ENCODE measurements around the gene PER1. TPM values are rescaled to one million over a fixed set of nuclear protein-coding genes. Genes with fewer than 3 reads are reported as not detected.

Gene PER1
- total RNA-seq, 1 experiment from 2014 or later = 17.1 TPM

GRCh38 chr17:8121681-8122421, 30.4 kb downstream of the PER1 start:
- TF ChIP-seq, protein P1, sequence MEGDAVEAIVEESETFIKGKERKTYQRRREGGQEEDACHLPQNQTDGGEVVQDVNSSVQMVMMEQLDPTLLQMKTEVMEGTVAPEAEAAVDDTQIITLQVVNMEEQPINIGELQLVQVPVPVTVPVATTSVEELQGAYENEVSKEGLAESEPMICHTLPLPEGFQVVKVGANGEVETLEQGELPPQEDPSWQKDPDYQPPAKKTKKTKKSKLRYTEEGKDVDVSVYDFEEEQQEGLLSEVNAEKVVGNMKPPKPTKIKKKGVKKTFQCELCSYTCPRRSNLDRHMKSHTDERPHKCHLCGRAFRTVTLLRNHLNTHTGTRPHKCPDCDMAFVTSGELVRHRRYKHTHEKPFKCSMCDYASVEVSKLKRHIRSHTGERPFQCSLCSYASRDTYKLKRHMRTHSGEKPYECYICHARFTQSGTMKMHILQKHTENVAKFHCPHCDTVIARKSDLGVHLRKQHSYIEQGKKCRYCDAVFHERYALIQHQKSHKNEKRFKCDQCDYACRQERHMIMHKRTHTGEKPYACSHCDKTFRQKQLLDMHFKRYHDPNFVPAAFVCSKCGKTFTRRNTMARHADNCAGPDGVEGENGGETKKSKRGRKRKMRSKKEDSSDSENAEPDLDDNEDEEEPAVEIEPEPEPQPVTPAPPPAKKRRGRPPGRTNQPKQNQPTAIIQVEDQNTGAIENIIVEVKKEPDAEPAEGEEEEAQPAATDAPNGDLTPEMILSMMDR (IDR thresholded peaks at IDR 0.05) = peak; percentile 94
- TF ChIP-seq SIN3A (IDR thresholded peaks at IDR 0.05; ENCODE audit: borderline replicate concordance, insufficient read depth, low read depth, low read length) = 0 out of 2 replicates have a peak, but pooled peaks have one; percentile 25
- TF ChIP-seq, protein P2, sequence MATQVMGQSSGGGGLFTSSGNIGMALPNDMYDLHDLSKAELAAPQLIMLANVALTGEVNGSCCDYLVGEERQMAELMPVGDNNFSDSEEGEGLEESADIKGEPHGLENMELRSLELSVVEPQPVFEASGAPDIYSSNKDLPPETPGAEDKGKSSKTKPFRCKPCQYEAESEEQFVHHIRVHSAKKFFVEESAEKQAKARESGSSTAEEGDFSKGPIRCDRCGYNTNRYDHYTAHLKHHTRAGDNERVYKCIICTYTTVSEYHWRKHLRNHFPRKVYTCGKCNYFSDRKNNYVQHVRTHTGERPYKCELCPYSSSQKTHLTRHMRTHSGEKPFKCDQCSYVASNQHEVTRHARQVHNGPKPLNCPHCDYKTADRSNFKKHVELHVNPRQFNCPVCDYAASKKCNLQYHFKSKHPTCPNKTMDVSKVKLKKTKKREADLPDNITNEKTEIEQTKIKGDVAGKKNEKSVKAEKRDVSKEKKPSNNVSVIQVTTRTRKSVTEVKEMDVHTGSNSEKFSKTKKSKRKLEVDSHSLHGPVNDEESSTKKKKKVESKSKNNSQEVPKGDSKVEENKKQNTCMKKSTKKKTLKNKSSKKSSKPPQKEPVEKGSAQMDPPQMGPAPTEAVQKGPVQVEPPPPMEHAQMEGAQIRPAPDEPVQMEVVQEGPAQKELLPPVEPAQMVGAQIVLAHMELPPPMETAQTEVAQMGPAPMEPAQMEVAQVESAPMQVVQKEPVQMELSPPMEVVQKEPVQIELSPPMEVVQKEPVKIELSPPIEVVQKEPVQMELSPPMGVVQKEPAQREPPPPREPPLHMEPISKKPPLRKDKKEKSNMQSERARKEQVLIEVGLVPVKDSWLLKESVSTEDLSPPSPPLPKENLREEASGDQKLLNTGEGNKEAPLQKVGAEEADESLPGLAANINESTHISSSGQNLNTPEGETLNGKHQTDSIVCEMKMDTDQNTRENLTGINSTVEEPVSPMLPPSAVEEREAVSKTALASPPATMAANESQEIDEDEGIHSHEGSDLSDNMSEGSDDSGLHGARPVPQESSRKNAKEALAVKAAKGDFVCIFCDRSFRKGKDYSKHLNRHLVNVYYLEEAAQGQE (IDR thresholded peaks at IDR 0.05; ENCODE audit: insufficient read depth in 1 of 2, low read depth in 2 of 2, low read length in 1 of 2) = no peak
- H3K4me1 ChIP-seq (ENCODE audit: control insufficient read depth, insufficient read depth, low read length) = 0 out of 2 replicates have a peak, but pooled peaks cover 4% of the 10 kb centered on the region
- H3K36me3 ChIP-seq (ENCODE audit: control insufficient read depth, insufficient read depth, low read length) = no peaks in the 10 kb centered on the region
- H3K9me3 ChIP-seq (ENCODE audit: control insufficient read depth, insufficient read depth, low read depth, low read length) = no peaks in the 10 kb centered on the region
- H3K27ac ChIP-seq (ENCODE audit: low read length) = peak overlapping the region; percentile 65; the same call in 1 of the 2 replicates
- H3K27me3 ChIP-seq (ENCODE audit: control insufficient read depth, insufficient read depth, low read length) = no peaks in the 10 kb centered on the region
- in situ Hi-C loops (cut with HindIII; ENCODE audit: low pct_unique_long_range_greater_than_20kb, low sequenced_read_pairs) (no loop called here), intact Hi-C loops (cut with micrococcal nuclease; ENCODE audit: unreplicated experiment) (loop anchor here (10.0 kb wide), 1 partner anchor 103 kb away; no protein-coding TSS in a partner anchor)
- peak; percentile 56 for ATAC-seq
- POLR2A ChIA-PET = interaction anchor here (0.6 kb wide), 1 partner anchor 235 kb away, joined by 3 read pairs; no protein-coding TSS in a partner anchor
- no peak for DNase-seq (ENCODE audit: low read depth, low spot score)
- peak overlapping the region; percentile 60 to 92 for H3K4me3 ChIP-seq (ENCODE audit: low read depth in 2 of 2, low read length in 2 of 2)
- BruUV-seq (replicated peaks) = no TSS peak
- CTCF ChIA-PET = interaction anchor here (0.5 to 0.7 kb wide), 3 partner anchors 32 to 80 kb away, joined by 3 to 4 read pairs (median 3); no protein-coding TSS in a partner anchor

DNA sequence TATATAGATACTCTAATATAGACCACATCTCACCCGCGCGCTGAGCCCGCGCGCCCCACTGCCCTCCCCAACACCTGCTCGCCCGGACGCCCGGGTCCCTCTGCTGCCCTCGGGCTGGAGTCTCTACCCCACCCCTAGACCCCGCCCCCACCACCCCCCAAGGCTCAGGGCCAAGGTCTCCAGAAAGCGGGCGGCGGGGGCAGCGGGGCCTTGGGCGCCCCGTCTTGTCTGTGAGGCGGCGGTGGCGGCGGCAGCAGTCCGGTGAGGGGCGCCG, 30.9 kb downstream of the PER1 start:
- Histone ChIP-seq H3K27ac (ENCODE audit: low read length) (no peak overlapping the region; the same call in 1 of the 2 replicates), H3K4me1 (ENCODE audit: control insufficient read depth, insufficient read depth, low read length) (0 out of 2 replicates have a peak, but pooled peaks cover 4% of the 10 kb centered on the region), H3K27me3 (ENCODE audit: control insufficient read depth, insufficient read depth, low read length) (no peaks in the 10 kb centered on the region), H3K36me3 (ENCODE audit: control insufficient read depth, insufficient read depth, low read length) (no peaks in the 10 kb centered on the region), H3K9me3 (ENCODE audit: control insufficient read depth, insufficient read depth, low read depth, low read length) (no peaks in the 10 kb centered on the region), H3K4me3 (ENCODE audit: low read depth in 2 of 2, low read length in 2 of 2) (peak overlapping the region; percentile 60 to 92)
- intact Hi-C loops (cut with micrococcal nuclease; ENCODE audit: unreplicated experiment) = loop anchor here (10.0 kb wide), 1 partner anchor 103 kb away; no protein-coding TSS in a partner anchor
- DNase-seq (ENCODE audit: low read depth, low spot score) (no peak), ATAC-seq (0 out of 2 replicates have a peak, but pooled peaks have one; percentile 0)
- no TSS peak for BruUV-seq (replicated peaks)
- ChIA-PET CTCF (no interaction called here), POLR2A (interaction anchor here (0.6 kb wide), 1 partner anchor 235 kb away, joined by 3 read pairs; no protein-coding TSS in a partner anchor)
- in situ Hi-C loops (cut with HindIII; ENCODE audit: low pct_unique_long_range_greater_than_20kb, low sequenced_read_pairs) = no loop called here
- TF ChIP-seq POLR2AphosphoS5 (IDR thresholded peaks at IDR 0.05; ENCODE audit: low read depth, low read length) (no peak), SIN3A (IDR thresholded peaks at IDR 0.05; ENCODE audit: borderline replicate concordance, insufficient read depth, low read depth, low read length) (no peak), TCF7L2 (IDR thresholded peaks at IDR 0.05; ENCODE audit: low read depth, low read length) (no peak)
- TF ChIP-seq, protein P1 (IDR thresholded peaks at IDR 0.05) = no peak
- TF ChIP-seq, protein P2 (IDR thresholded peaks at IDR 0.05; ENCODE audit: insufficient read depth in 1 of 2, low read depth in 2 of 2, low read length in 1 of 2) = no peak

Data from Panc1 (cell line).